GM23248 (cell line): ENCODE data around the gene KIF5B. TPM values are rescaled to one million over a fixed set of nuclear protein-coding genes. Genes with fewer than 3 reads are reported as not detected.
"Not testable (repeated sequence)": the region's sequence is repeated elsewhere in the genome, so short reads cannot be mapped to it uniquely, and the experiment has no call there.

Experiments
- DNase-seq: peaks from one replicate; pipeline ENCODE4 v3.0.0-alpha.2; 2015
- H2AFZ ChIP-seq: fragments of 200-600 bp; sonication (generic); 2 replicates; pipeline ENCODE4 v1.6.1; 2016; ENCODE audit warnings: antibody characterized with exemption
- H3F3A ChIP-seq: fragments of 200-600 bp; sonication (generic); 2 replicates; pipeline ENCODE4 v1.6.1; 2016; ENCODE audit warnings: mild to moderate bottlenecking, antibody characterized with exemption, mixed run types; ENCODE audit not compliant: insufficient read depth
- H3K27ac ChIP-seq: fragments of 200-600 bp; sonication (generic); 2 replicates; pipeline ENCODE4 v1.5.1; 2016; ENCODE audit warnings: mild to moderate bottlenecking
- H3K27me3 ChIP-seq: fragments of 200-600 bp; sonication (generic); replicated peaks from 2 replicates; pipeline ENCODE4 v1.6.1; 2016; ENCODE audit warnings: mild to moderate bottlenecking; ENCODE audit not compliant: insufficient read depth
- H3K36me3 ChIP-seq: fragments of 200-600 bp; sonication (generic); 2 replicates; pipeline ENCODE4 v1.6.1; 2016; ENCODE audit warnings: low read depth, mild to moderate bottlenecking
- H3K4me1 ChIP-seq: fragments of 200-600 bp; sonication (generic); 2 replicates; pipeline ENCODE4 v1.6.1; 2016; ENCODE audit warnings: mild to moderate bottlenecking; ENCODE audit not compliant: insufficient read depth
- H3K4me2 ChIP-seq: fragments of 200-600 bp; sonication (generic); one replicate; pipeline ENCODE4 v1.6.1; 2016; ENCODE audit warnings: mild to moderate bottlenecking; ENCODE audit not compliant: unreplicated experiment
- H3K4me3 ChIP-seq: fragments of 200-600 bp; sonication (generic); 2 replicates; pipeline ENCODE4 v1.5.1; 2016; ENCODE audit warnings: mild to moderate bottlenecking
- H3K79me2 ChIP-seq: fragments of 200-600 bp; sonication (generic); 2 replicates; pipeline ENCODE4 v1.6.1; 2016; ENCODE audit warnings: mild to moderate bottlenecking; ENCODE audit not compliant: insufficient read depth
- H3K9ac ChIP-seq: fragments of 200-600 bp; sonication (generic); 2 replicates; pipeline ENCODE4 v1.6.1; 2016; ENCODE audit warnings: mild to moderate bottlenecking
- H3K9me2 ChIP-seq: fragments of 200-600 bp; sonication (generic); 2 replicates; pipeline ENCODE4 v1.6.1; 2016; ENCODE audit warnings: mixed run types, mild to moderate bottlenecking, moderate library complexity; ENCODE audit not compliant: insufficient read depth
- H3K9me3 ChIP-seq: fragments of 200-600 bp; sonication (generic); one replicate; pipeline ENCODE4 v1.6.1; 2017; ENCODE audit warnings: low read depth
- H4K20me1 ChIP-seq: fragments of 200-600 bp; sonication (generic); 2 replicates; pipeline ENCODE4 v1.6.0; 2016; ENCODE audit not compliant: insufficient read depth
- EZH2 ChIP-seq: fragments of 200-600 bp; sonication (generic); IDR thresholded peaks from 2 replicates; pipeline ENCODE4 v1.6.1; 2018; ENCODE audit warnings: antibody characterized with exemption, mild to moderate bottlenecking; ENCODE audit not compliant: insufficient read depth, poor library complexity, severe bottlenecking
- EZH2phosphoT487 ChIP-seq: fragments of 200-600 bp; sonication (generic); IDR thresholded peaks from 2 replicates; pipeline ENCODE4 v1.6.1; 2018; ENCODE audit warnings: antibody characterized with exemption, moderate library complexity, mild to moderate bottlenecking, low read depth; ENCODE audit not compliant: insufficient read depth
- WGBS, 2 experiments: methylation state at CpG; one replicate each; pipeline ENCODE4 v1.1.6; 2015 to 2017; ENCODE audit warnings: low lambda C conversion rate in 2 of 2, low coverage in 1 of 2; ENCODE audit errors: missing lambda C conversion rate in 2 of 2; 5-methylcytosine and 5-hydroxymethylcytosine counted together
- in situ Hi-C: fragments of 300-500 bp; cut with MboI; formaldehyde crosslinking; loops from 2 replicates; pipeline ENCODE4 v1.15.0; 2020
- polyA plus RNA-seq: library from polyadenylated mRNA; unstranded; fragments of >200 nt; fragmentation: Nextera tagmentation; extraction: Ambion mirVana; gene quantifications from 2 replicates; pipeline ENCODE4 v1.2.1, GENCODE V29; 2016
- total RNA-seq: library from RNA; depleted of rRNA; stranded (reverse); fragments of >200 nt; shearing (Covaris generic); gene quantifications from 2 replicates; pipeline ENCODE4 v1.2.3, GENCODE V29; 2014

The KIF5B gene
- total and polyA plus RNA-seq, 2 experiments from 2014 or later, result 81.5 to 133 TPM

DNA sequence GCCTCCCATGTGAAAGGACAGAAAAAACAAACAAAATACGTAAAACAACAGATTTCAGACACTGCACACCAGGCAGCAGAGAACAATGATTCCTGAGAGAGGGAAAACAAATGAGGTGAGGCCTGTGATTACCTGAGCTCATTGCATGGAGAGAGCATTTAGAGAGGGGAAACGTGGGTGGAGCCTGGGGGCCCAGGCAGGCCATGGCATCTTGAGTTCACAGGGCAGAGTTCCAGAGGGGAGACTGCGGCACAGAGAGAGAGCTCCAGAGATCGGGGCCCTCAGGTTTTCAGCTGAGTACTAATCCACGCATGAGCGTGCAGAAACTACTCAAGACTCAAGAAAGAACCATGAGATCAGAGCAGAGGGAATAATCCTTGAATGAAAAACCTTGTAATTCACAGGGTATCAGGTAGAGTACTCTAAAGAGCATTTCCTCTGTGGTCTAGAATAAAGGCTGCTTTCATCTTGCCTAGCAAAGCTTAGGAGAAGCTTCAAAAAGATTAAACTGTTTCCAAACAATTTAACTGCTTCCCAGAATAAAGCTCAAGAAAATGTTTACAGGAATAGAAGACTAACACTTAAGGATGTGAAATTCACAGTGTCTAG is 81.0 kb downstream of the KIF5B start:
- H3K9me2 ChIP-seq, result no peaks in the 10 kb centered on the region
- H3K36me3 ChIP-seq, result no peaks in the 10 kb centered on the region
- H3K4me3 ChIP-seq, result no peak overlapping the region
- 87 to 89% methylated on average over 6 of the region's 6 CpGs for WGBS, 2 experiments
- H3K9ac ChIP-seq, result no peak overlapping the region
- no peak for DNase-seq
- peaks cover 3% of the 10 kb centered on the region; the same call in 1 of the 2 replicates for H3F3A ChIP-seq
- H3K9me3 ChIP-seq, result no peaks in the 10 kb centered on the region
- TF ChIP-seq EZH2phosphoT487 (no peak), EZH2 (no peak)
- in situ Hi-C loops, result no loop called here
- no peak overlapping the region for H3K4me2 ChIP-seq
- peaks cover 12% of the 10 kb centered on the region for H3K4me1 ChIP-seq
- no peaks in the 10 kb centered on the region for H3K27me3 ChIP-seq
- H3K79me2 ChIP-seq, result no peaks in the 10 kb centered on the region
- no peaks in the 10 kb centered on the region for H4K20me1 ChIP-seq
- no peak overlapping the region for H2AFZ ChIP-seq
- no peak overlapping the region for H3K27ac ChIP-seq

DNA sequence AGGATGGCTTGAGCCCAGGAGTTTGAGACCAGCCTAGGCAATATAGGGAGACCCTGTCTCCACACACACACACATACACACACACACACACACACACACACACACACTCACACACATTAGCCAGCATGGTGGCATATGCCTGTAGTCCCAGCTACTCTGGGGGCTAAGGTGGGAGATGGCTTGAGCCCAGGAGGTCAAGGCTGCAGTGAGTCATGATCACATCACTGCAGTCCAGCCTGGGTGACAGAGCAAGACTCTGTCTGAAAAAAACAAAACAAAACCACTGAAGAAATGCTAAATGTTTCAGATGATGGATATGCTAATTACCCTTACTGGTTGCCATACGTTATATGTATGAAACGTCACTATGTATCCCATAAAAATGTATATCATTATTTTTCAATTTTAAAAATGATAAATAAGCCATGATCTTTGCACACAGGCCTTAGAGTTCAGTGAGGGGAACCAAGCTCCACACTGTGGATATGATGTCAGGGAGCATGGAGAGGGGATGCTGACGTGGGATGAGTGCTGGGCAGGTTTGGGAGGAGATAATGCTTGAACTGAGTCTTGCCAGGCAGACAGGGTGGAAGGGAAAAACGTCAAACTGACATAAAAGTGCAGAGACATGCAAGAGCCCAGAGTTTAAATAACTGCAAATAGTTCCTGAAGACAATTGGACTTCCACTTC is 81.6 kb downstream of the KIF5B start:
- Histone ChIP-seq H3K9ac (no peak overlapping the region), H3K79me2 (no peaks in the 10 kb centered on the region), H2AFZ (no peak overlapping the region), H3F3A (peaks cover 3% of the 10 kb centered on the region; the same call in 1 of the 2 replicates), H3K4me1 (peaks cover 12% of the 10 kb centered on the region), H3K4me2 (no peak overlapping the region), H3K9me2 (no peaks in the 10 kb centered on the region), H3K36me3 (no peaks in the 10 kb centered on the region), H4K20me1 (no peaks in the 10 kb centered on the region), H3K4me3 (no peak overlapping the region), H3K9me3 (no peaks in the 10 kb centered on the region), H3K27ac (no peak overlapping the region), H3K27me3 (no peaks in the 10 kb centered on the region)
- in situ Hi-C loops, result no loop called here
- TF ChIP-seq EZH2, result no peak
- no peak for TF ChIP-seq EZH2phosphoT487
- WGBS, 2 experiments, result 47 to 48% methylated on average over 4 of the region's 4 CpGs
- DNase-seq, result peak; percentile 30

DNA sequence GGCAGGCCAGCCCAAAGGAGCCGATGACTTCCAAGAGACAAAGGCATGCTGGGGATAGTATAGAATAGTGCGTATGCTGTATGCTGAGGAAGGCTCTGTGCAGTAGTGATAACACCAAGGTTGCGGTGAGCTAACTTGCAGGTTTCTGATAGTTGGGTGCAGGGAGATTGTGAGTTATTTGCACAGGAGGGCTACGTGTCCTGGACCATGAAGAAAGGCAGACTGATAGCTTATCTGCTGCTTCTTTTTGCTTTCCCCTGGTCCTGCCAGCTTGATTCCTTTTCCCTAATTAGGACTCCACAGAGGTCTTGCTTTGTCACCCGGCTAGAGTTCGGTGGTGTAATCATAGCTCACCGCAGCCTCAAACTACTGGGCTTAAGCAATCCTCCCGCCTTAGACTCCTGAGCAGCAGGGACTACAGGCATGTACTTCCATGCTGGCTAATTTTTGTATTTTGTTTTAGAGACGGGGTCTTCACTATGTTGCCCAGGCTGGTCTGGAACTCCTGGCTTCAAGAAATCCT is 83.6 kb downstream of the KIF5B start:
- no peaks in the 10 kb centered on the region for H4K20me1 ChIP-seq
- H3K4me3 ChIP-seq, result no peak overlapping the region
- 95 to 96% methylated on average over 9 of the region's 9 CpGs for WGBS, 2 experiments
- H3K27me3 ChIP-seq, result no peaks in the 10 kb centered on the region
- in situ Hi-C loops, result no loop called here
- no peak for TF ChIP-seq EZH2phosphoT487
- no peaks in the 10 kb centered on the region for H3K9me2 ChIP-seq
- no peaks in the 10 kb centered on the region for H3K79me2 ChIP-seq
- H3K9me3 ChIP-seq, result no peaks in the 10 kb centered on the region
- no peak overlapping the region for H3K9ac ChIP-seq
- peaks cover 8% of the 10 kb centered on the region for H3K4me1 ChIP-seq
- no peak overlapping the region for H3K4me2 ChIP-seq
- no peak overlapping the region for H3K27ac ChIP-seq
- no peak for DNase-seq
- no peaks in the 10 kb centered on the region for H3K36me3 ChIP-seq
- H3F3A ChIP-seq, result peaks cover 3% of the 10 kb centered on the region; the same call in 1 of the 2 replicates
- no peak overlapping the region for H2AFZ ChIP-seq

DNA sequence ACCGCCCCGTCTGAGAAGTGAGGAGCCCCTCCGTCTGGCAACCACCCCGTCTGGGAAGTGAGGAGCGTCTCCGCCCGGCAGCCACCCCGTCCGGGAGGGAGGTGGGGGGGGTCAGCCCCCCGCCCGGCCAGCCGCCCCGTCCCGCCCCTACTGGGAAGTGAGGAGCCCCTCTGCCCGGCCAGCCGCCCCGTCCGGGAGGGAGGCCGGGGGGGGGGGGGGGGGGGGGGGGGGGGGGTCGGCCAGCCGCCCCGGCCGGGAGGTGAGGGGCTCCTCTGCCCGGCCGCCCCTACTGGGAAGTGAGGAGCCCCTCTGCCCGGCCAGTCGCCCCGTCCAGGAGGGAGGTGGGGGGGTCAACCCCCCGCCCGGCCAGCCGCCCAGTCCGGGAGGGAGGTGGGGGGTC is 86.4 kb downstream of the KIF5B start:
- H3K9me3 ChIP-seq, H3K79me2 ChIP-seq, in situ Hi-C loops, H3K9me2 ChIP-seq, H3K9ac ChIP-seq, DNase-seq, H3K36me3 ChIP-seq, H3F3A ChIP-seq, H2AFZ ChIP-seq, H3K4me1 ChIP-seq, H3K27me3 ChIP-seq, H3K27ac ChIP-seq, H3K4me3 ChIP-seq, H4K20me1 ChIP-seq, H3K4me2 ChIP-seq: not testable (repeated sequence)
- no CpG with 5 or more reads among the region's 32 CpGs for WGBS, 2 experiments
